Measurements from ENCODE around the gene MAFG.

MAFG gene

DNA sequence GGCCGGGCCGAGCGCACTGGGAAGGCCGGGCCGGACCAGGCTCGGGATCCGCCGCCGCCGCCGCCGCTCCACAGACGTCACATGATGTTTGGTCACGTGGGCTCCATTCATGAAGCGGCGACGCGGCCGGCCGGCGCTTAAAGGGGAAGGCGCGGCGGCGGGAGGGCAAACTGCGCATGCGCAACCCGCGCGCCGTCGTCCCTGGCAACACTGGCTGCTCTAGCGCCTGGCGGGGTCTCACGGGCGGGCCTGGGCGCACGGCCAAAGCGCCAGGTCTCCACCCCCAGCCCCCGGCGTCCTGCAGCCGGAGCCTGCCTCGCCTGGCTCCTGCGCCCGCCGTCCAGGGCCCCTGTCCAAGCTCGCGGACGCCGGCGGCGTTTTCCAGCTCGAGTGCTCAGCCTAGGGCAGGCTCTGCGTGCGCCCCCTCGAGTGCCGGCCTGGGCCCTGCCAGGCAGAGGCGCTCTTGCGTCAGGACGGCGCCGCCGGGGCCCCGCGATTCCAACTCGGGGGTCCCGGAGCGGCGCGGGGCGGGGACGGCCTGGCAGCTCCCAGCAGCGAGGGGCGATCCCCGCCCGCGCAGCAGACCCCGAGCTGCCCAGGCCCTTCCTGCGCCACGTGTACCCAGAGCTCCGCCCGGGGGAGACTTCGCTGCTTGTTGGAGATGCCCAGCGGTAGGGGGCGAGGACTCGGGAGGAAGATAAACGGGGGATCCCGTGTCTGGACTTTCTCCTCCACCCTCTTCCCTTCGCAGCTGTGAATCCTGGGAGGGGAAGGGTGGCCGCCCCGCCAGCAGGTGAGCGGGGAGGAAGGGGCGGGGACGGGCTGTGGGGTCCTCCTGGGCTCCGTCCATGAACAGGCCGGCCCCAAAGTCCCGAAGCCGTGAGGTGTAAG lies at the start of gene MAFG:
MAFG (minus strand) TSS at position 83 of the 891 bp plus-strand sequence. CDS start 4,550 bp downstream, outside the sequence.
- peak; percentile 91 for DNase-seq

DNA sequence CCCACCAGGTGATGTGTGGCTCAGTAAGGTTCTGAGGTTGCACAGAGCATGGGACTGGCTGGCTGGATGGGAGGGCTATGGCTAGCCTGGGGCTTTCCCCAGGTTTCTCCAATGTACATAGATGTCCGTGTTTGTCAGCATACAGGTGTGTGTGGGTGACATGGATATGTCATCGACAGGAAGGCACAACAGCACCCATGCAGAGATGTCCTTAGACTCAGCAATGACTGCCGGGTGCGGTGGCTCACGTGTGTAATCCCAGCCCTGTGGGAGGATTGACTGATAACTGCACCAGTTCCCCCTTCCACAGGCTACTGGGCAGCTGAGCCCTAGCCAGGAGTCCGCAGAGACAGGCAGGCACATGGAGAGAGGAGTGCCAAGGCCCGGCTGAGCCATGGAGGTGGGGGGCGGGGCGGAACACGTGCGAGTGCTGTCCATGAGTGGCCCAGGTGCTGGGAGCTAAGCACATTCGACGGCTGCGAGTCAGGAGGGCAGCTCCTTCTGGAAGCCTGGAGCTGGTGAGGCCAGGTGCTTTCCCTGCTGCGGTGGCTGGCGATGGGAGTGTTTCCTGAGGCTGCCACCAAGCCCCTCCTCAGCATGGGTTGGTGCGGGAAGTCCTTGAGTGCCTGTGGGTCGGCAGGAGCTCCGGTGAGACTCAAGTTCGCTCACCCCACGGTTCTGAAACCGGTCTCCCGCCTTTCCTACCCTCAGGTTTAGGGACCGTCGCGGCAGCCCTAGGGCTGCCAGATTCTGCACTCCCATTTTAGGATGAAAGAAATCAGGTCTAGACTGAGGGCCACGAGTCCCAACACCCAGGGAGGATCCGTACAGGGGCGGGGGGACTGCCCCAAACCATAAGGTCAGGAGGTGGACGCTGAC lies 49.0 kb upstream of the MAFG start:
- DNase-seq, result peak; percentile 50

DNA sequence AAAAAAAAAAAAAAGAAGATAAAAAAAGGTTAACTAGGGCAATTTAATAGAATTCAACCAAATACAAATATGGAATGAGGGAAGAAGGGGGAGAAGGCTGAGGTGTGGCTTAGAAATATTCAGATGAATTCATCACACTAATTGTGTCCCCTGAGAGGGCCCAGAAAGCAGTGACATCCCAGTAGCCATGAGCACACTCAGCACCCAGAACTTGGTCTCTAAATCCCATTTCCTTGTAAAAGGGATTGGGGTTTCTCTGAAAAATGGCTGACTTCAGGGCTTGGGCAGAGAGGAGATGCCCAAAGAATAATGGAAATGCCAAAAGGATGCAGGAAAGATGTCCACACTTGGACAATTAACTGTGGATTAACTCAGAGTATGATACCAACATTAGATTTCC lies 45.9 kb upstream of the MAFG start:
- DNase-seq, result no peak

DNA sequence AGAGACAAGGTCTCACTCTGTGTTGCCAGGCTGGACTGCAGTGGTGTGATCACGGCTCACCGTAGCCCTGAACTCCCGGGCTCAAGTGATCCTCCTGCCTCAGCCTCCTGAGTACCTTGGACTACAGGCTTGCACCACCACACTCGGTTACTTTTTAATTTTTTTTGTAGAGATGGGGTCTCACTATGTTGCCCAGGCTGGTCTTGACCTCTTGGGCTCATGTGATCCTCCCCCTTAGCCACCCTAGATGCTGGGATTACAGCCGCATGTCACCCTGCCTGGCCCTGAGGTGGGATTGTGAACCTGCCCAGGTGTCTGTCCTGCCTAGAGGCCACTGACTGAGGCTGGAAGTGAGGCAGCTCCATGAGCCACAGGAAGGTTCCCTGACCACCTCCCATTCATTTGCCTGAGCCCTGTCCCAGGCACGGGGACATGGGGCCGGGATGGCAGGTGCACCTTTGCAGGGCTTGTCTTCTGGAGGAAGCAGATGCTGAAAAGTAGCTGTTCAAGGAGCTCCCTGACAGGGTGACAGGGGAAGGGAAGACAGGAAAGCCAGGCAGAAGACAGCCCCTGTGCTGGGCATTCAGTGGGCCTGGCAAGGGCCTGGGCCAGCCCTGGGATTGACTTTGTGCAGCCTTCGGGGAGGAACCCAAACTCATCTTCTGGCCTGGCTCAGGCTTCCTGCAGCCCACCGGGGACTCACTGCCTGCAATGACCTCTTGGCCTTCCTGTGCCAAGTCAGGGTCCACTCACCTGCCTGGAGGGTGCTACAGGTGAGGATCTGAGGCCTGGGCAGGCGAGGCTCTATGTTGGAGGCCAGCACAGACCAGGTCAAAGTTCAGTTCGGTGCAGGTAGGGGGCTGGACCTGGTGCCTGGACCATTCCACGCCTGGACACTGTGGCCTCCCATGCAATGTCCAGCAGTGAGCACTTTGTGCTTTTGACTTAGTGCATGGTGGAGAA lies 41.6 kb upstream of the MAFG start:
- DNase-seq, result no peak

DNA sequence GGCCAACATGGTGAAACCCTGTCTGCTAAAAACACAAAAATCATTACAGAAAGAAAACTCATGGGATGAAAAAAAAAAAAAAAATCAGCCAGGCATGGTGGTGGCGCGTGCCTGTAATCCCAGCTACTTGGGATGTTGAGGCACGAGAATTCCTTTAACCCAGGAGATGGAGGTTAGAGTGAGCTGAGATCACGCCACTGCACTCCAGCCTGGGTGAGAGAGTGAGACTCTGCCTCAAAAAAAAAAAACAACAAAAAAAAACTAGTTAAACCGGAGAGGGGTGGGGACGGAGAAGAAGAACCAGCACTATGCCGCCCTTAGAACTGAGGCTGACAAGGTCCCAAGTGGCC lies 40.8 kb upstream of the MAFG start:
- no peak for DNase-seq

DNA sequence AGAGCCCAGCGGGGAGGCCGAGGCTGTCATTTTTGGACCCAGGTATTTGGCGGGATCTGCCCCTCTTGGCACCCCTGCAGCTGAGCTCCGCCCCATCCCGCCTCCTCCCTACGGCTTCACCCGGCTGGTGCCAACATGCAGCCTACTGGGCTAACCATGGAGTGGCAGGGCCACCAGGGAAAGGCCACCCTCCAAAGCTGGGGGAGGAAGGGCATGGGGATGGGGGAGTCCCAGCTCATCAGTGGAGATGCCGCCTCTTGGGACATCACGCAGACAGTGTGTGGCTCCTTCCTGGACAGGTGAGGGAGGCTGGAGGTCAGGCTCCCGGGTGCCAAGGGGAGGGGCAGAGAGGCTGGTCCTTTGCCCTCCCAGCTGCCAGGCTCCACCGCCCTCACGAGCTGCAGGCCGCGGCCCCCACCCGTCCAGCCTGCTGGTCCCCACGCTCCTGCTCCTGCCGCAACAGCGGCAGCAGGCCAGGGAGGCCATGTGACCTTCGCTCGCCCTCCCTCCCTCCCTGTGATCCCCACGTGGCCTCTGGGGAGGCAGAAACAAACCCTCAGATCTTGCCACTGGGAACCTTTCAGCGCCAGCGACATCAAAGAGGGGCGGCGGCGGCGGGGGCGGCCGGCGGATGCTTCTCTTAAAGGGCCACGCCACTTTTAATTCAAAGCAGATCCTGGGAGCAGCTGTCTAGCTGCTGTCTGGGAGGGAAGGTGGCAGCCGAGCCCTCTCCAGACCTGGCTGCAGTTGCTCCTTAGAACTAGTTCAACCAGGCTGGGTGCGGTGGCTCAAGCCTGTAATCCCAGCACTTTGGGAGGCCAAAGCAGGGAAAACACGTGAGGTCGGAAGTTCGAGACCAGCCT lies 40.2 kb upstream of the MAFG start:
- DNase-seq, result peak; percentile 79

DNA sequence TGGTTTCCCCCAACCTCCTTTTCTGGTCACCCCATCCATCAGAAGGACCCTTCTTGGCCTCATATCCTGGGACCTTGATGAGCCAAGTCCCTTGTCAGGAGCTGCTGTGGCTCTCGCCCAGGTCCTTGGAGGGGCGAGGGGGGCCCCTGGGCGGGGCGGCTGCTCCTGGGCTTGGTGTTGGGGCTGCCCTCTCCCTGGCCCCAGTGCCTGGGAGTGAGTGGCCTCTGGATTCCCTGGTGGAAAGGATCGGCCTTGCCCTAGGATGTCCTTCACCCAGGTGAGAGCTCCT lies 39.7 kb upstream of the MAFG start:
- no peak for DNase-seq

DNA sequence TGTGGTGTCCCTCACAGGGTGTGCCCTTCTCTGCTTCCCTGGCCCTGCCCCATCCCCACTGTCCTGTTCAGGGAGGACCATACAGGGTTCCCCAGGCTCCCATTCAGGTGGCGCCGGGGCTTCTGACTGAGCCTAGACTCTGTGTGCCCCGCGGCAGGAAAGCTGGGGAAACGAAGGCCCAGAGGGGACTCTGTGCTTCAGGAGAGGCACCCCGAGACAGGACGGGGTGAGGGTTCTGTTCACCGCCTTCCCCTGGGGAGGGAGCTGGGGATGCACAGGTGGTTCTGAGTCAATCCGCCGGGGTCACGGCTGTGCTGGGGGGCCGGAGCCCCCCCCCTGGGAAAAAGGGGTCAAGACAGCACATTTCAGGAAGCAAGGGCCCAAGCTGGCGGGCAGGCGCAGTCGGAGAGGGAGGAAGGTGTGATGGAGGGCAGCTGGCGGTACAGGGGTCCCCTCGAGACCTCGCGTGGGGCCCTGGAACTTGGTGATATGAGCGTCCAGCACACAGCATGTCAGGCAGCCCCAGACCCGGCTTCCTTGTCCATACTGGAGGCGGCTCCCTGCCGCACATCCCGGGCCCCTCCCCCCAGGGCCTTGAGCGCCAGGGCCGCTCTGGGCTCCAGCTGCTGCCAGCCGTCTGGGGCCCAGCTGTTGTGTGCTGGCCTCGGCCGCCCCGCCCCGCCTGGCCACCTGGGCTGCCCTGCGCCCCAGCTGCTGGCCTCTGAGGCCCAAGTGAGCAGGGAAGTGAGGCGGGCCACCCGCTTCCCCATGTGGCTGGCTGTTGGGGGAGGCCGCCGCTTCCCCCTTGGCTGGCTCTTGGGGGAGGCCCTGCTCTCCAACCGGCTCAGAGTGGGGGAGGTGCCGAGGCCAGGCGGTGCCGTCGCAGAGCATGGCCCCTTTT lies 39.1 kb upstream of the MAFG start:
- DNase-seq, result no peak

DNA sequence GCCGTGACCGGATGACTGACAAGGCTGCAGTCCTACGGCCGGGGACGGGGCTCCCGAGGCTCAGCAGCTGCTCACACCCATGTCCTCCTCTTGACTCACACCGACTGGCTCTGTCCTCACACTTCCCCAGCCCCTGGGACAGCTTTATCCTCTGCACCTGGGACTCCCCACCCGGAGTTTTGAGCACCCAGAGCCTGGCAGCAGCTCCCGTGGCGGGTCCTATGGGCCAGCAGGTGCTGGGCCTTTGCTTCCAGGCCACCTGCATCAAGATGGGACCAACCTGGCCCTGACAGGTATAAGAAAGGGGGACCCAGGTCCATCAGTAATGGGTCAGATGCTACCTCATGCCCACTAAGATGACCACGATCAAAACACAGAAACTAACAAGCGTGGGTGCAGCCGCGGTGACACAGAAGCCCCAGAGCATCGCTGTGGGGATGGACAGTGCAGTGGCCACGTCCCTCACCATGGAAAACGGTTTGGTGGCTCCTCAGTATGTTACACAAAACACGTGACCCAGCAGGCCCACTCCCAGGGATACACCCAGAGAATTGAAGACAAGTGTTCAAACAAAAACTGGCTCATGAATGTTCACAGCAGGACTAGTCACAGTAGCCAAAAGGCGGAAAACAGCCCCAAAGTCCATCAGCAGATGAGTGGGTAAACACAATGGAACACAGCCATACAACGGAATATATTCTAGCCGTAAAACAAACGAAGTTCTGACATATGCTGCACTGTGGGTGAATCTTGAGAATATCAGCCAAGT lies 36.7 kb upstream of the MAFG start:
- DNase-seq, result no peak

DNA sequence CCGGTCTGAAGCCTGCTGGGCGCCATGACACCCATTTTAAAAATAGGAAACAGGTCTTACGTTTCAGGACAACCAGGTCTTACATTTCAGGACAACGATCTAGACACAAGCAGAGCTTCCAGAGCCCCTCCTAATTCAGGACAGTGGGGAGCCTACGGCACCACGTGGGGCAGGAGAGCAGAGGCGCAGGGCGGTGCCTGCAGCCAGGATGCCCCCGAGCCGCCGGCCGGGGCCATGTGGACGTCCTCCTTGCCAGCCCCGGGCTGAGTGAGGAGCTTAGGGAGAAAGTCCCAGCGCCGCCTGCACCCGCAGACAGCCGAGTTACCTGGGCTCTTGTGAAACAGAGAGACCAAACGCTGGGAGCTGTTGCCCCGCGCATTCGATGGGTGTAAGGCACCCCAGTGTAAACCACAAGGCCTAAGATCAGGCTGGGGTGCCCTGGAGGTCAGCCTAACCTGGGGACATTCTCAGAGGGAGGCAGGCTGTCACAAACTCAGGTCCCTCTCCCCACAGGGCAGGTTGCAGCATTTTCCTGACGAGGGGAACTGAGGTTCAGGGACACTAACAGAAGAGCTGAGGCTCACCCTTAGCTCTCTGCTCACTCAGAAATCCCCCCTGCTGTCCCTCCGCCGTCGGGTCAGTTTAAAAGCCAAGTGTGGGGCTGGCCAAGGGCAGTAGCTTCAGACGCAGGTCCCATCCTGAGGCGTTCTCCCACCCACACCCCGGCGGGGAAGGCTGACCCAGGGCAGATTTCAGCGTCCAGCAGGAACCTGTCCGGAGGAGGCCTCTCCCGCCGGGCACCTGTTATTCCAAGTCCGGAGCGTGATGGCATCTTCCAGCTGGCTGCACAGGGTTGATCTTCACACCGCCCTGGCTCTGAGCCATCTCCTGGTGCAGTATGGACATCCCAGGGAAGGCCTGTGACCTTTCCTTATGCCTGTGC lies 35.2 kb upstream of the MAFG start:
- DNase-seq, result no peak

DNA sequence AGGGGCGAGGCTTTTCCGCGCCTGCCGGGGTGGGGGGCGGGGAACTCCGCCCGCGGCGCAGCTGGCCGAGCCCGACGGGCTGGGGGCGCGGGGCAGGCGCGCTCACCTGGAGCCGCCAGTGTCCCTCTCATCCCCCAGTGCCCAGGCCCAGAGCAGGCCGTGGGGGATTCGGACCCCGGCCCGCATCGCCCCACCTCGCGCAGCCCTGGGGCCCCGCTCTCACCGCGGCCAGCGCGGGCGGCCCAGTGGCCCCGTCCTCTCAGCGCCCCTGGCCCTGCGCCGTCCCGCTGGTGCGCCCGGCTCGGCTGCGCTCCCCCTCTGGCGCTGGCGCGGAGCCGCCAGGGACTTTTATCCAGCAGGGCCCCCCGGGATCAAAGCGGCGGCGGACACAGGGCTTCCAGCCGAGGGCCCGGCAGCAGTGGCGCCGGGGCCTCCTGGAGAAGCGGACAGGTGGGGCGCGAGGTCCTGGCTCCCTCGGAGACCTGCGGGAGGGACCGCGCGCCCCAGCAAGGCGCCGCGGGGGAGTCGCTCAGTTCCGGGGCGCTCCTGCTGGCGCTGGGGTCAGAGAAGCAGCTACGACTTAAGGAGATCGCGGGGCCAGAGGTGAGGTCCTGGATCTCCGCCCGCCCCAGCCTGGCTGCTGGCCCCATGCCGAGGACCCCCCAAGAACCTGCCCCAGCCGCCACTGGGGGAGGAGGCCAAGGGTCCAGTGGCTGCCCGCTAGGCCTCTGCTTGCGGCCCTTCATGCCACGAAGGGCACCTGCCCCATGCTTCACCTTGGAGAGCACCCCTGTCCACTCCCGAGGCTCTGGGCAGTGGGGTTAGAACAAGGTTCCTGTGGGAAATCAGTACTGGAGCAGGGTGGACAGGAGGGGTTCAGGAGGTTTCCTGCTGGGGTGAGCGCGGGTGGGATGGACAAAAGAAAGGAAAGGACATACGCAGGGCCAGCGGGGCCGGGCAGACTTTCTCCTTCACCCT lies 34.3 kb upstream of the MAFG start:
- DNase-seq, result no peak

DNA sequence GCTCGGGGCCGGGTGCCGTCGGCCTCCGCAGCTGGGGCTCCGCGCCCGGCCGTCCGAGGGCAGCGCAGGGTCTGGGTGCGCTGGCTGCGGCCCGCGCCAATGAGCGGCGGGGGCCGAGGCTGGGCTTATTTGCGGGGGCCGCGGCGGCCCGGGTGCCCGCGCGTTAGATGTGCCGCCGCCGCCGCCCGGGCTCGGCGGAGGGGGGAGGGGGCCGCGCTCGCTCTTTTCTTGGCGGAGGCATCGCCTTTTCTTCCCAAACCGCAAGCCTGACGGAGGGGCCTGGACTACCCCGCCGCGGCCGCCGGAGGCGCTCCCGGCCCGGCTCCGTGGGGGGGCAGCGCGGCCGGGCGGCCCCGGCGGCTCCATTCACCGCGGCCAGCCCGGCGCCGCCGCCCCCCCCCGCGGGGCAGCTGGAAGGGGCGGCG lies 33.6 kb upstream of the MAFG start, which contains the start of gene NOTUM:
NOTUM (minus strand) TSS at position 101 of the 425 bp plus-strand sequence. CDS start 278 bp downstream, outside the sequence.
- no peak for DNase-seq

DNA sequence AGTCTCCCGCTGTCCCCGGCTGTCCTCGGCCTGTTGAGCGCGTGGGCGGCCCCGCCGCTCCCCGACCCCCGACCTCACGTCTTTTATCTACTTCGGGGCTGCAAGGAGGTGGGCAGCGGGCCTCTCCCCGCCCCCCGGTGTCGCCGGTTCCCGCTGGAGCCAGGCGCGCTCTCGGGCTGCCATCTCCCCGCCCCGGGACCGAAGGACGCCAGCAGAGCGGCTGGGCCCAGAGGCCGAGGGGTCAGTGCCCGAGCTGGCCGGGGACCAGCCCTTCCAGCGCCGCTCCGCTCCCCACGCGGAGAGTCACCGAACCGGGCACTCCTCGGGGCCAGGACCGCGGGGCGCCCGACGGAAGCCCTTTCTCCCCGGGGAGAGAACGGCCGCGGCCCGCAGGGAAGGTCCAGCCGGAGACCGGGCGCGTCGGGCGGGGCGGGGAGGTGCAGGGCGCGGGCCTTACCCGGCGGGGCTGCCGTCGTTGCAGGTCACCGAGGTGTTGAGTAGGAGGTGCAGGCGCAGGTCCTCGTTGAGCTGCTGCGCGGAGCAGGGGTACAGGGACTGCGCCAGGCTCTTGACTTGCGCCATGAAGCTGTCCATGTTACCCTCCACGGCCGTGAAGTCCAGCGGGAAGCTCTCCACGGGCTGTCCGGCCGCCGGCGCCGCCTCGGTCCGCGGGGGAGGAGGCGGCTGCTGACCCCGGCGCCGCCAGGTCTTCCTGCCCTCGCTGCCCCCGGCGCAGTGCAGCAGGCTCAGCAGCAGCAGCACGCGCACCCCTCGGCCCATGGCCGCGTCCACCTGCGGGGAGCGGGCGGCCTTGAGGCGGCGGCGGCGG lies 32.8 kb upstream of the MAFG start:
- no peak for DNase-seq

DNA sequence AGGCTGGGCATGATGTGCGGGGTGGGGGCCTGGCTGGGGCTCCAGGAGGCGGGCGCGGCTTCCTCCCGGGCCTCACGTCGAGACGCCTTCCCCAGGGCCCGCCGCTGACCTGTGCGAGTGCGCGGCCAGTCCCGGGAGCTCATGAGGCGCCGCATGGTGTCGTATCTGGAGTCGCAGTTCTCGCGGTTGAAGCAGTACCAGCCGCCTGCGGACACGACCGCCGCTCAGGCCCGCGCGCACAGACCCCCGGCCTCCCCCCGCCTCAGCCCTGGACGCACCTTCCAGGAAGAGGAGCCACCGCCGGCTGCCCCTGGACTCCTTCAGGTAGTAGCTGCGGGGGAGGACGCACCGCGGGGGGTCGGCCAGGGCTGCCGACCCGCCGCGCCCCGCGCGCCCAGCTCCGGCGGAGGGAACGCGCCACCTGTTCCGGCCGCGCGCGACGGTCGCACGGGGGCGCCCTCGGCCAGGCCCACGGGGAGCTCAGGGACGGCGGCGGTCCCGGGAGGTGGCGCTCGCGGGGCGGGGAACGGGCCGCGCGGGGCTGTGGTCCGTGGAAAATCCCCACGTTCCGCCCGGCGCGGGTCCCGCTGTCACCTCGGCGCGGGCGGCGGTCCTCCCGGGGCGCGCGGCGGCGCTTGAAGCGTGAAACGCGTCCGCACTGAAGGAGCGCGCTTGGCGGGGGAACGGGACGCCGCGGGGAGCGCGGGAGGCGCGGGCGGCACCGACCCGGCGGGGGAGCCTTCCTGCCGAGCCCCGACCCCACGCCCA lies 32.0 kb upstream of the MAFG start:
- peak; percentile 86 for DNase-seq

DNA sequence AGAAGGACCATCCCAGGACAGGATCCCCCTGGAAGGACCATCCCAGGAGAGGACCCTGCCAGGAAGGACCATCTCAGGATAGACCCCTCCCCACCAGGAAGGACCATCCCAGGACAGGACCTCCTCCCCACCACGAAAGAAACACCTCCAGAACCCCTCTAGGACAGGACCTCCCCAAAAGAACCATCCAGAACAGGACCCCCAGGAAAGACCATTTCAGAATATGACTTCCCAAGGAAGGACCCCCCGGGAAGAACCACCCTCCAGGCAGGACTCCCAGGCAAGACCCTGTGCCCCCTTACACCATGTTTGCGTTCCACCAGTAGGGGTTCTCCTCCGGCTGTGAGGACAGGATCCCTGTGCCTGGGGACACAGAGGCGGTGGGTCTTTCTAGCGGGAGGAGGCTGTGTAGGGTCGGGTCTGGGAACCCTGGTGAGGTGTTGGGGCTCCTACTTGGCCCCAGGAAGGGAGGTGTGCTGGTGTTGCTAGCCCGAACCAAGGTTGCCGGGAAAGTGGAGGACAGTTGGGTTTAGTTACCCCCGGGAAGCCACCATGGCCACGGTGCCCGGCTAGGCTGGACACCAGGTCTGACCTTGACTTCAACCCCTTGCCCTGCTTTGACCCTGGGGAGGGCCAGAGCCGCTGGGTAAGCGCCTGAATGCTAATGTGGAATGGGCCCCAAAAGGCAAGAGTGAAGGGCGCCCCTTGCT lies 31.3 kb upstream of the MAFG start:
- DNase-seq, result no peak
